Measurements from ENCODE around the gene OVCH1.

OVCH1 gene

DNA sequence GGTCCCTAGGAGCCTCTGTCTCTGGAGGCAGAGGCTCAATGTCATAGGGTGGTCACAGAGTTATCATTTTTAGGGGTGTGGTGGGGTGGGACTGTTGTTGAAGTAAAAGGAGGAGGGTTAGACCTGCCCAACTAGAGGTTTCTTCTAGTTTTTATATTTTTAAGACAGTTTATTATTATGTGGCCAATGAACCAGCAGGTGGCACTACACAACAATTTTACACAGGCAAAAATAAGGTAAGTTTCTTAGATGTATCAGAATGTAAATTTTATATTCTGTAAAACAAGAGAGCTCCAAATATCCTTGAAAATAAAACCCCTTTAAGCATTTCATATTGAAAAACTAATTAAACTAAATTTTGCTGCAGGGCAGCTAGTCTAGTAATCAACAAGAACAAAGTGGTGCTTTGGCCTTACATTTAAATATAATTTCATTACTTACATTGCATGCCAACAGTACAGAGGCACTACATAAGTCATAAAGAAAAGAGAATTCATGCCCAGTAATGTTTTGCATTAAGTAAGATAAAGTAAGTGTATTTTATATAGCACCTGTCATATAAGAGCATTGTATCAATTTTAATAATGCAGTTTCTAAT, 22.2 kb upstream of the OVCH1 start:
- TF ChIP-seq GATA3 (IDR thresholded peaks at IDR 0.05; ENCODE audit: low read depth, low read length) (no peak), GATA2 (IDR thresholded peaks at IDR 0.05; ENCODE audit: low read depth, low read length) (no peak)

- TF ChIP-seq GATA3 (IDR thresholded peaks at IDR 0.05; ENCODE audit: low read depth, low read length) (no peak), GATA2 (IDR thresholded peaks at IDR 0.05; ENCODE audit: low read depth, low read length) (no peak)
These were observed 20.9 kb upstream of the OVCH1 start for GRCh38 chr12:29518407-29518806.

DNA sequence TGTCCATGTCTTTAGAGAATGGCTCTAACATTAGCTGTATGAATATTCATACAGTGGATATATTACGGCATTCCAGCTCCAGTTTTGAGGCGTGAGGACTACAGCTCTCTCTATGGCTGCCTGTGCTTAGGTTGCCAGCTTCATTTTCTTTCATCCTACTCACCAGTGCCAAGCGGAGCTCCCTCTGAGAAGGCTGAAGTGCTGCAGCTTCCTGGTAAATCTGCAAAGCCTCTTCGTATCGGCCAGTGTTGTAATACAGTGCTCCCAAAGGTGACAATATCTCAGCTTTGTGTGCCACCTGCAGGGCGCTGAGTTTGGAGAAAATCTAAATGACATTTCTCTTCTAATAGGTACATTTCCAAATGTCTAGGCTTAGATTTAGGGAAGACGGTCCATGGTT, 19.8 kb upstream of the OVCH1 start:
- TF ChIP-seq GATA2 (IDR thresholded peaks at IDR 0.05; ENCODE audit: low read depth, low read length): no peak
- no peak for TF ChIP-seq GATA3 (IDR thresholded peaks at IDR 0.05; ENCODE audit: low read depth, low read length)

GRCh38 chr12:29516431-29516875, 19.0 kb upstream of the OVCH1 start:
- TF ChIP-seq GATA2 (IDR thresholded peaks at IDR 0.05; ENCODE audit: low read depth, low read length) (no peak), GATA3 (IDR thresholded peaks at IDR 0.05; ENCODE audit: low read depth, low read length) (no peak)

DNA sequence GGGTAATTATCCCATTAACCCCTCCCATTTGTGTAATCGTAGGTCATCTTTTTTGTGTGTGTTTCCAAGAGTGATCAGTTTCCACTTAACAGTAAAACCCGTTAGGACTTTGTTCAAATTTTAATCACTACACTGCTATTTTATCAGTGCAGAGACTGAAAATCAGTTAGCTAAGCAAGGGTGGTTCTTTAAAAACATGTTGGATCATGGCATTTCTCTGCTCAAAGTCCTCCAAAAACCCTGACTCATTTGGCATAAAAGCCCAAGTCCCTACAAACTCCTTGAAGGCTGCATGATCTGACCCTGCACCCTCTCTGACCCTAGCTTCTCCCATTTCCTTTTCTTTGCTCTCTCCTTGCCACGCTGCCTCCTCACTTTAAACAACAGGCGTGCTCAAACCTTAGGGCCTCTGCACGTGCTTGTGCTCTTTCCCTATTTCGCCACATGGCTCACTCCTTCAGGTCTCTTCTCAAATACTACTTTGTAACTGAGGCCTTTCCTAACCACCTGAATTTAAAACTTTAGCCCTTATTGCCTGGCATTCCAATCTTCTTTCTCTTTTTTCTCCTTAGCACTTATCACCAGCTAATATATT, 13.2 kb upstream of the OVCH1 start:
- no peak for TF ChIP-seq GATA3 (IDR thresholded peaks at IDR 0.05; ENCODE audit: low read depth, low read length)
- TF ChIP-seq GATA2 (IDR thresholded peaks at IDR 0.05; ENCODE audit: low read depth, low read length): no peak

DNA sequence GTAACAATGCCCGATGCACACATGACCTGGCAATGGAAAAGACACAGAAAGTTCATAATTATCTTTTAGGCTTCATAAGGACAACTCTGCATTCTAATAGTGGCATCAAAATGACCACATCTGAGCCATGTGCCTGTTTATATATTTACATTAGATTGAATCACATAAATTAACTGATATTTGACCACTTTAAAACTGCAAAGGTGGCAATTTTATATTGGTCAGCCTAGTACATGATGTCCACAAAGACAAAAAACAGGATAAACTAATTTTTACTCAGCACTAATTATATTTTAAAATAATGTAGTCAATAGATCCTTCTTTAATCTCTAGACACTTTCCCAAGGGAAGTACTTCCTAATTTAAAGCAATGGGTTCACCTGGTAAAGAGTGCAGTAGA, 12.0 kb upstream of the OVCH1 start:
- no peak for TF ChIP-seq GATA3 (IDR thresholded peaks at IDR 0.05; ENCODE audit: low read depth, low read length)
- no peak for TF ChIP-seq GATA2 (IDR thresholded peaks at IDR 0.05; ENCODE audit: low read depth, low read length)

DNA sequence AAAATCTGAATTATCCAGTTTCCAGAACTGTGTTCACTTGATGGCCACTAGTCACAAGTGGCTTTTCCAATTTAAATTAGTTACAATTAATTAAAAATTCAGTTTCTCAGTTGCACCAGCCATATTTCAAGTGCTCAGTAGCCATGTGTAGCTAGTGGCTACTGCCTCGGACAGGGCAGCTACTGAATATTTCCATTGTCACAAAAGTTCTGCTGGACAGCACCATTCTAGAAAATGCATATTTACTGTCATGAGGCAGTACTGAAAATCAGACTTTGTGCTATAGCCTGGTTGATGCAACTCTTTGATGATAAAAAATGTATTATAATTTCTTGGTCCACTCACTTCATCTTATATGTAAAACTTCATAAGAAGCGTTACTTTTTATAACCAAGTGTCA, 11.5 kb upstream of the OVCH1 start:
- TF ChIP-seq GATA3 (IDR thresholded peaks at IDR 0.05; ENCODE audit: low read depth, low read length) (no peak), GATA2 (IDR thresholded peaks at IDR 0.05; ENCODE audit: low read depth, low read length) (no peak)

DNA sequence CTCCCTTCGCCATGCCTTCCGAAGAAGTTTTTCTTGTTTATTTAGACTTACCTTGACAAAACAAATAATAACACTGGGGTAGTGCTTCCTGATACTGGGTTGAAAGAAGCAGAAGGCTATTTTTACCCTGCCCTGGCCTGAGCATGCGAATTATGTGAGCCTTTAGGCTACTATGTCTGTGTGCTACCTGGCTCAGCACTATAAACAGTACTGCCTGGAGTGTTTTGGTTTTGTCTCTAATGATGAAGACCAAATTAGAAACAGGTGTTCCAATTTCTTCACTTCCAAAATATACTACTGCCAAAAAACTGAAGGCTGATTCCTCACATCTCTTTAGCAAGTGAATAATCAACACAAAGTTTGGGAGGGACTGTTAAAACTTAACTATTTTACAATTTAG, 7.6 kb upstream of the OVCH1 start:
- no peak for TF ChIP-seq GATA3 (IDR thresholded peaks at IDR 0.05; ENCODE audit: low read depth, low read length)
- no peak for TF ChIP-seq GATA2 (IDR thresholded peaks at IDR 0.05; ENCODE audit: low read depth, low read length)

- TF ChIP-seq GATA3 (IDR thresholded peaks at IDR 0.05; ENCODE audit: low read depth, low read length): no peak
- no peak for TF ChIP-seq GATA2 (IDR thresholded peaks at IDR 0.05; ENCODE audit: low read depth, low read length)
These were observed 5.8 kb upstream of the OVCH1 start for GRCh38 chr12:29503283-29503682.

- TF ChIP-seq GATA3 (IDR thresholded peaks at IDR 0.05; ENCODE audit: low read depth, low read length) (no peak), GATA2 (IDR thresholded peaks at IDR 0.05; ENCODE audit: low read depth, low read length) (no peak)
These were observed 1.7 kb upstream of the OVCH1 start for GRCh38 chr12:29499235-29499634.

GRCh38 chr12:29492891-29493290, 4.6 kb downstream of the OVCH1 start:
- TF ChIP-seq GATA3 (IDR thresholded peaks at IDR 0.05; ENCODE audit: low read depth, low read length) (no peak), GATA2 (IDR thresholded peaks at IDR 0.05; ENCODE audit: low read depth, low read length) (no peak)

GRCh38 chr12:29486972-29487371, 10.5 kb downstream of the OVCH1 start:
- TF ChIP-seq GATA3 (IDR thresholded peaks at IDR 0.05; ENCODE audit: low read depth, low read length): no peak
- TF ChIP-seq GATA2 (IDR thresholded peaks at IDR 0.05; ENCODE audit: low read depth, low read length): no peak

DNA sequence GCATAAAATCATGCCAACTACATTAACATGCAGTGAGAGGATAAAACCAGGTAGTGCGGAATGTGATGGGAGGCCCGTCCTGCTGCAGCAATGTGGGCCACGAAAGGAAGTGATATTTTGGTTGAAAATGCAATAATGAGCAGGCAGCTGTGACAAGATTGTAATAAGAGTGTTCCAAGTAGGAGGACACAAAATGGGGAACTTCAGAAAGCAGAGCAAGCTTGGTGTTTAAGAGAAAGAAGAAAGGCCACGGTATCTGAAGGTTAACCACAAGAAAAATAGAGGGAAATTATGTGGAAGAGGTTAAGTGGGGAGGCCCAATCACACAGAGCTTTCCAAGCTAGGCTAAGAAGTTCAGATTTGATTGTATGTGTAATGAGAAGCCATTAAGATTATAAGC, 34.3 kb downstream of the OVCH1 start:
- no peak for TF ChIP-seq GATA2 (IDR thresholded peaks at IDR 0.05; ENCODE audit: low read depth, low read length)
- no peak for TF ChIP-seq GATA3 (IDR thresholded peaks at IDR 0.05; ENCODE audit: low read depth, low read length)

- no peak for TF ChIP-seq GATA3 (IDR thresholded peaks at IDR 0.05; ENCODE audit: low read depth, low read length)
- TF ChIP-seq GATA2 (IDR thresholded peaks at IDR 0.05; ENCODE audit: low read depth, low read length): no peak
These were observed 37.4 kb downstream of the OVCH1 start for GRCh38 chr12:29460082-29460481.

DNA sequence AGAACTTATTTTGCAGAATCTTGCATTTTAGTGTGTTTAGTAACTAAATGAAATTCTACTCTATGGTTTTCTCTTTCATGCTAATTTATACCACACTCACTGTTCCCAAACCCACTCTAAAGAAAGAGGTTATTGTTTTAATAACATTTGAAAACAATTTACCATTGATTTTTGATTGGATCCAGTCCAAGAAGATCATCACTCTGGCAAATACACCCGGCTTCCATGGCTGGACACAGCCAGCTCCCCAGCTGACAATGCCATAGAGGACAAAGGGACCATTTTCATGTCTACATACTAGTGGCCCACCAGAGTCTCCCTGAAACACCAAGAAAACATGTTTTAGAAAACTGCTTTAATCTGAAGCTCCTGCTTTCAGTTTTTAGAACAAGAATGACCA, 42.4 kb downstream of the OVCH1 start:
- TF ChIP-seq GATA2 (IDR thresholded peaks at IDR 0.05; ENCODE audit: low read depth, low read length) (no peak), GATA3 (IDR thresholded peaks at IDR 0.05; ENCODE audit: low read depth, low read length) (no peak)
